Measurements from ENCODE around the gene HEXA.

DNA sequence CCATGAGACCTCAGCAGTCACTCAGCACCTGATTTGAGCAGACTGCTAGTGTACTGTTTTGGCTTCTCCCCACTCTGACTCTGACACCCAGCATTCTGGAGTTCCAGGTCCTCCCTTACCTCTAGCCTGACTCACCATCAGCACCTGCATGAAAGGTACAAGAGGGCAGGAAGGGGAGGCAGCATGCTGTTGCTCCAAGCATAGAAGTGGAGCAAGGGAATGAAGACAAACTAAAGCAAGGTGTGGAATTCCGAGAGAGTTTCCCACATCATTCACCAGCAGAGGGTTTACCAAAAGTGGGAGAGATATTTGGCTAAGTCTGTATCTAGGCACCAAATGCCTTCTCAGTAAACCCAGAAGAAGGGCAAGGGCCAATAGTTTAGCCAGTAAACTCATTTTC is 21.3 kb downstream of the HEXA start:
- TF ChIP-seq, protein P1, sequence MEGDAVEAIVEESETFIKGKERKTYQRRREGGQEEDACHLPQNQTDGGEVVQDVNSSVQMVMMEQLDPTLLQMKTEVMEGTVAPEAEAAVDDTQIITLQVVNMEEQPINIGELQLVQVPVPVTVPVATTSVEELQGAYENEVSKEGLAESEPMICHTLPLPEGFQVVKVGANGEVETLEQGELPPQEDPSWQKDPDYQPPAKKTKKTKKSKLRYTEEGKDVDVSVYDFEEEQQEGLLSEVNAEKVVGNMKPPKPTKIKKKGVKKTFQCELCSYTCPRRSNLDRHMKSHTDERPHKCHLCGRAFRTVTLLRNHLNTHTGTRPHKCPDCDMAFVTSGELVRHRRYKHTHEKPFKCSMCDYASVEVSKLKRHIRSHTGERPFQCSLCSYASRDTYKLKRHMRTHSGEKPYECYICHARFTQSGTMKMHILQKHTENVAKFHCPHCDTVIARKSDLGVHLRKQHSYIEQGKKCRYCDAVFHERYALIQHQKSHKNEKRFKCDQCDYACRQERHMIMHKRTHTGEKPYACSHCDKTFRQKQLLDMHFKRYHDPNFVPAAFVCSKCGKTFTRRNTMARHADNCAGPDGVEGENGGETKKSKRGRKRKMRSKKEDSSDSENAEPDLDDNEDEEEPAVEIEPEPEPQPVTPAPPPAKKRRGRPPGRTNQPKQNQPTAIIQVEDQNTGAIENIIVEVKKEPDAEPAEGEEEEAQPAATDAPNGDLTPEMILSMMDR (IDR thresholded peaks at IDR 0.05), result no peak
- no peak for TF ChIP-seq POLR2A (IDR thresholded peaks at IDR 0.05)
